Stimulated activated CD8-positive, alpha-beta memory T cell treated with anti-CD3 and anti-CD28 coated beads, Interleukin-15, amount 100 ng/mL, for 4 hours (primary cell): ENCODE data around the gene DIP2C.
"Not testable (repeated sequence)": the region's sequence is repeated elsewhere in the genome, so short reads cannot be mapped to it uniquely, and the experiment has no call there.

Experiments used
- DNase-seq, 2 donors: peaks; one replicate each; pipeline ENCODE4 v3.0.0-alpha.2; 2020; ENCODE audit warnings: low read depth in 2 of 2

DIP2C gene

GRCh38 chr10:375815-376505 is 313.5 kb downstream of the DIP2C start:
- DNase-seq: no peak

GRCh38 chr10:374354-374753 is 315.1 kb downstream of the DIP2C start:
- no peak for DNase-seq

GRCh38 chr10:373526-374309 is 315.8 kb downstream of the DIP2C start:
- DNase-seq: no peak

- DNase-seq: no peak
Measured at GRCh38 chr10:373015-373414, 316.5 kb downstream of the DIP2C start.

GRCh38 chr10:372566-372965 is 316.9 kb downstream of the DIP2C start:
- DNase-seq: no peak

- no peak for DNase-seq
Measured at GRCh38 chr10:371515-371914, 318.0 kb downstream of the DIP2C start.

- DNase-seq: no peak
Measured at GRCh38 chr10:370449-370825, 319.0 kb downstream of the DIP2C start.

- no peak for DNase-seq
Measured at GRCh38 chr10:369684-370448, 319.6 kb downstream of the DIP2C start.

- DNase-seq: no peak
Measured at GRCh38 chr10:369221-369683, 320.2 kb downstream of the DIP2C start.

GRCh38 chr10:368579-369220 is 320.8 kb downstream of the DIP2C start:
- no peak for DNase-seq

GRCh38 chr10:368107-368506 is 321.4 kb downstream of the DIP2C start:
- not testable (repeated sequence) for DNase-seq

- DNase-seq: no peak
Measured at GRCh38 chr10:367636-368035, 321.8 kb downstream of the DIP2C start.

- DNase-seq: no peak
Measured at GRCh38 chr10:366186-366585, 323.3 kb downstream of the DIP2C start.

GRCh38 chr10:364267-364775 is 325.1 kb downstream of the DIP2C start:
- DNase-seq: no peak

GRCh38 chr10:363152-363551 is 326.3 kb downstream of the DIP2C start:
- no peak for DNase-seq

GRCh38 chr10:361203-362081 is 328.0 kb downstream of the DIP2C start:
- no peak for DNase-seq

GRCh38 chr10:360653-361052 is 328.8 kb downstream of the DIP2C start:
- DNase-seq: no peak

- no peak for DNase-seq
Measured at GRCh38 chr10:359762-360161, 329.7 kb downstream of the DIP2C start.

- DNase-seq: no peak
Measured at GRCh38 chr10:359093-359492, 330.4 kb downstream of the DIP2C start.

- no peak for DNase-seq
Measured at GRCh38 chr10:357201-357950, 332.1 kb downstream of the DIP2C start.
